Osteoblast (primary cell): Measurements from ENCODE around the gene MAML1. TPM values are rescaled to one million over a fixed set of nuclear protein-coding genes. Genes with fewer than 3 reads are reported as not detected.

Source experiments
- DNase-seq: peaks from one replicate; pipeline ENCODE4 v3.0.0; 2011; ENCODE audit warnings: low spot score, mixed read lengths; ENCODE audit not compliant: insufficient read length; ENCODE audit errors: missing footprints
- H2AFZ ChIP-seq: 2 replicates; pipeline ENCODE4 v1.6.0; 2011; ENCODE audit warnings: mild to moderate bottlenecking, low read length
- H3K27ac ChIP-seq: 2 replicates; pipeline ENCODE4 v1.5.1; 2011; ENCODE audit warnings: mild to moderate bottlenecking, low read depth, low read length, moderate library complexity
- H3K27me3 ChIP-seq: 2 replicates; pipeline ENCODE4 v1.6.0; 2012; ENCODE audit warnings: mild to moderate bottlenecking, control low read depth, inconsistent platforms, low read length, moderate library complexity; ENCODE audit not compliant: insufficient read depth
- H3K36me3 ChIP-seq: 2 replicates; pipeline ENCODE4 v1.5.1; 2011; ENCODE audit warnings: mild to moderate bottlenecking, low read length, control low read depth, moderate library complexity; ENCODE audit not compliant: insufficient read depth
- H3K4me1 ChIP-seq: 2 replicates; pipeline ENCODE4 v1.5.1; 2011; ENCODE audit warnings: mild to moderate bottlenecking, low read length, control low read depth, moderate library complexity; ENCODE audit not compliant: insufficient read depth
- H3K4me2 ChIP-seq: 2 replicates; pipeline ENCODE4 v1.6.0; 2011; ENCODE audit warnings: mild to moderate bottlenecking, low read length; ENCODE audit not compliant: insufficient read depth
- H3K4me3 ChIP-seq: fragments of 200-600 bp; sonication (generic); 3 replicates; pipeline ENCODE4 v1.5.1; 2012; ENCODE audit warnings: mild to moderate bottlenecking, low read length, inconsistent platforms; ENCODE audit not compliant: insufficient read depth
- H3K79me2 ChIP-seq: 2 replicates; pipeline ENCODE4 v1.6.0; 2012; ENCODE audit warnings: mild to moderate bottlenecking, low read length, control low read depth, inconsistent platforms; ENCODE audit not compliant: insufficient read depth
- H3K9me3 ChIP-seq: 2 replicates; pipeline ENCODE4 v1.5.1; 2011; ENCODE audit warnings: low read depth, low read length, control low read depth
- H4K20me1 ChIP-seq: 2 replicates; pipeline ENCODE4 v1.6.0; 2012; ENCODE audit warnings: mild to moderate bottlenecking, low read length, control low read depth; ENCODE audit not compliant: insufficient read depth
- total RNA-seq: library from RNA; depleted of rRNA; stranded (reverse); fragments of >200 nt; gene quantifications from 2 replicates; pipeline ENCODE4 v1.2.3, GENCODE V29; 2012
- TF ChIP-seq, protein P1 (sequence below): IDR thresholded peaks from 2 replicates; pipeline ENCODE4 v1.5.1; 2011; ENCODE audit warnings: mild to moderate bottlenecking, low read depth, low read length, moderate library complexity; ENCODE audit errors: extremely low read depth

MAML1 gene
- total RNA-seq, 1 donor = 14.1 TPM

DNA sequence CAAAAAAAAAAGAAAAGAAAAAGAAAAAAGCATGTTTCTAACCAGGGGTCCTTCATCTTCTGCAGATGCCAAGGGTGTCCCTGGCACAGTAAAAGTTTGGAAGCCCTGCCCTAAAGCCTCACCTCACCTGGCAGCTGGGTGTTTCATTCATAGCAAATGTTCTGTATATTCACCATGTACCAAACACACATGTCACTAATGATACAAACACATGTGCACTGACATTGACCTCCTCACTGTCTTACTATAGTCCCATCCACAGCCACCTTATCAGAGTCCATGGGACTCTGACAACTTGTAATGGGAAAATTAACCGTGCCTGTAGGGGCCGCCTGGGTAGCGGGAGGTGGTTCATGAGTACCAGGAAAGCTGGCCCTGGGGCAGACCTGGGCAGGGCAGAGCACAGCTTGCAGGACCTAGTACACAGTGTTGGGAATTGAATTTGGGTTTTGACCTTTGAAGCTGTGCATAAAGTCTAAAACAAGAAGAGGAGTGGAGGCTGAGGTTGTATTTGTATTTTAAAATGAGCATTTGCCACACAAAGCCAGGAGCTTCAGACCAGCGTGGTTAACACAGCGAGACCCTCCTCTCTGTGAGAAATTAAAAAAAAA, 80.5 kb downstream of the MAML1 start:
- DNase-seq = peak; percentile 23
- Histone ChIP-seq H3K27me3 (no peaks in the 10 kb centered on the region), H3K27ac (no peak overlapping the region), H3K9me3 (no peaks in the 10 kb centered on the region), H3K79me2 (peaks cover 2% of the 10 kb centered on the region), H3K4me1 (peaks cover 6% of the 10 kb centered on the region), H3K4me2 (no peak overlapping the region), H4K20me1 (no peaks in the 10 kb centered on the region), H3K4me3 (no peak overlapping the region), H3K36me3 (no peaks in the 10 kb centered on the region), H2AFZ (no peak overlapping the region)
- TF ChIP-seq, protein P1, sequence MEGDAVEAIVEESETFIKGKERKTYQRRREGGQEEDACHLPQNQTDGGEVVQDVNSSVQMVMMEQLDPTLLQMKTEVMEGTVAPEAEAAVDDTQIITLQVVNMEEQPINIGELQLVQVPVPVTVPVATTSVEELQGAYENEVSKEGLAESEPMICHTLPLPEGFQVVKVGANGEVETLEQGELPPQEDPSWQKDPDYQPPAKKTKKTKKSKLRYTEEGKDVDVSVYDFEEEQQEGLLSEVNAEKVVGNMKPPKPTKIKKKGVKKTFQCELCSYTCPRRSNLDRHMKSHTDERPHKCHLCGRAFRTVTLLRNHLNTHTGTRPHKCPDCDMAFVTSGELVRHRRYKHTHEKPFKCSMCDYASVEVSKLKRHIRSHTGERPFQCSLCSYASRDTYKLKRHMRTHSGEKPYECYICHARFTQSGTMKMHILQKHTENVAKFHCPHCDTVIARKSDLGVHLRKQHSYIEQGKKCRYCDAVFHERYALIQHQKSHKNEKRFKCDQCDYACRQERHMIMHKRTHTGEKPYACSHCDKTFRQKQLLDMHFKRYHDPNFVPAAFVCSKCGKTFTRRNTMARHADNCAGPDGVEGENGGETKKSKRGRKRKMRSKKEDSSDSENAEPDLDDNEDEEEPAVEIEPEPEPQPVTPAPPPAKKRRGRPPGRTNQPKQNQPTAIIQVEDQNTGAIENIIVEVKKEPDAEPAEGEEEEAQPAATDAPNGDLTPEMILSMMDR = no peak

DNA sequence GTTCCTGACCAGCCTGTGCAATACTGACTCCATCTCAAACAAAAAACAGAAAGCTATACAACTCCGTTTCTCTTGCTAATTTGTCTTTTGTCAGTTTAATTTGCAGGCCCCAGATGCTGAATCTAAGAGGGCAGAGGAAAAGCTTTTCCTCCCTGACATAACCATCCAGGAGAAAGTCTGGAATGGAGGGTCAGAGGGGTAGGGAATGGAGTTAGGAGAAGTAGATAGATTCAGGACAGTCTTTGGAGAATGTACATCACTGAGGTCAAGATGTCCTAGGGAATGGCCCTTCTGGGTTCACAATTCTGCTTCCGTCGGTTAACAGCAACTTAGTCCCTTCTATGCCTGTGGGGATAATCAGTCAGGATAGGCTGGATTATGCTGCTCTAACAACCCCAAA, 81.5 kb downstream of the MAML1 start:
- Histone ChIP-seq H3K4me2 (no peak overlapping the region), H3K27me3 (no peaks in the 10 kb centered on the region), H4K20me1 (no peaks in the 10 kb centered on the region), H3K36me3 (no peaks in the 10 kb centered on the region), H2AFZ (no peak overlapping the region), H3K79me2 (peaks cover 3% of the 10 kb centered on the region), H3K27ac (no peak overlapping the region), H3K4me1 (peaks cover 15% of the 10 kb centered on the region), H3K4me3 (no peak overlapping the region), H3K9me3 (no peaks in the 10 kb centered on the region)
- DNase-seq = peak; percentile 34
- TF ChIP-seq, protein P1 = no peak

DNA sequence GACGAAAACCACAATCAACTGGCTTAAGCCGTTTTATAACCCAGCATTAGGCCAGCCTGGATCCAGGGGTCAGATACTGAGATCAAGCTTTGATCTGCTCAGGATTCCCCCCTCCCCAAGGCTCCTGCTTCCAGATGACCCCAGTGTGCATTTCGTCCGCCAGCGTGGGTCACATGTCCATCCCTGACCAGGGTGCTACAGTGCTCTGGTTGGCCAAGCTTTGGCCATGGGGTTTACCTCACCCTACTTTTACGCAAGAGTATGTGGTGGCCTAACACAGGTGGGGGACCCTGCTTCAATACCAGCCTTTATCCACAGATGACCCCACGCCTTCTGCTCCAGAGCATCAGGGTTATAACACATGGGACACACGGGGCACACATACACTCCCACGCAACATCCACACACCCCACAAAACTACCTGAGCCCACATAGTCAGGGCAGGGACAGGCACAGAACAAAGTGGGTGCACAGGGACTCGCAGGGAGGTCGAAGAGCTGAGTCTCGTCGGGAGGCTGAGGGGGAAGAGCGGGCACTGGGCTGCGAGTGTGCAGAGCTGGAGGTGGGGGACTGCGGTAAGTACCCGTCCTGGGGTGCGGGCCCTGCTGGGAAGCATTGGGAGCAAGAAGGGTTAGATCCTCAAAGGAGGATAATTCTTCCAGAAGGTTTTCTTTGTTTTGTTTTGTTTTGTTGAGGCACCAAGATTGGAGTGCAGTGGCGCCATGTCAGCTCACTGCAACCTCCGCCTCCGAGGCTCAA, 83.0 kb downstream of the MAML1 start:
- peaks cover 30% of the 10 kb centered on the region for H3K4me1 ChIP-seq
- no peaks in the 10 kb centered on the region for H3K9me3 ChIP-seq
- H3K79me2 ChIP-seq = peaks cover 9% of the 10 kb centered on the region
- H3K4me2 ChIP-seq = no peak overlapping the region
- TF ChIP-seq, protein P1 = no peak
- H3K27me3 ChIP-seq = no peaks in the 10 kb centered on the region
- DNase-seq = peak; percentile 60
- no peak overlapping the region for H3K27ac ChIP-seq
- no peaks in the 10 kb centered on the region for H4K20me1 ChIP-seq
- no peaks in the 10 kb centered on the region for H3K36me3 ChIP-seq
- H3K4me3 ChIP-seq = no peak overlapping the region
- H2AFZ ChIP-seq = no peak overlapping the region

DNA sequence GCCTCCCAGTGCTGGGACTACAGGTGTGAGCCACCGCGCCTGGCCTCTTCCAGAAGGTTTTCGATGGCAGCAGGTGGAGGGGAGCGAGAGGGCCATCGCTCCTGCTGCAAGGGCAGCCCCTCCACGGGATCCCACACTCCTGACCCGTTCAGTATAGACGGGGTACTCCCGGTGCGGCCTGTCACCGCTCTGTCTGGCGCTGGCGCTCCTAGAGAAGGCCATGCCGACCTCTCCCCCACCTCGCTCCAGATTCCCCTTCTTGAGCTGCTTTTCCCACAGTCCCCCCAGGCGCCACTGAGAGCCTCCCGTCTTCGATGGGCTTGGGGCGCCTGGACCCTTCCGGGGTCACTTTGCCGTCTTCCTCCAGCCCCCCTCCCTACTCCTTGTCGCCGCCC, 83.8 kb downstream of the MAML1 start:
- Histone ChIP-seq H3K27ac (no peak overlapping the region), H3K4me1 (peaks cover 30% of the 10 kb centered on the region), H2AFZ (no peak overlapping the region), H3K4me3 (peak overlapping the region; percentile 66), H4K20me1 (peaks cover 2% of the 10 kb centered on the region), H3K36me3 (no peaks in the 10 kb centered on the region), H3K79me2 (peaks cover 16% of the 10 kb centered on the region), H3K9me3 (no peaks in the 10 kb centered on the region), H3K4me2 (peak overlapping the region; percentile 82), H3K27me3 (no peaks in the 10 kb centered on the region)
- TF ChIP-seq, protein P1 = no peak
- DNase-seq = no peak
